NK-92 (cell line): ENCODE results near the gene ABCB4.
"Not testable (repeated sequence)": the region's sequence is repeated elsewhere in the genome, so short reads cannot be mapped to it uniquely, and the experiment has no call there.

ENCODE experiments used
- DNase-seq: peaks from one replicate; lab custom pipeline; 2025; ENCODE audit not compliant: unreplicated experiment; lab: John Stamatoyannopoulos, UW

ABCB4 gene

DNA sequence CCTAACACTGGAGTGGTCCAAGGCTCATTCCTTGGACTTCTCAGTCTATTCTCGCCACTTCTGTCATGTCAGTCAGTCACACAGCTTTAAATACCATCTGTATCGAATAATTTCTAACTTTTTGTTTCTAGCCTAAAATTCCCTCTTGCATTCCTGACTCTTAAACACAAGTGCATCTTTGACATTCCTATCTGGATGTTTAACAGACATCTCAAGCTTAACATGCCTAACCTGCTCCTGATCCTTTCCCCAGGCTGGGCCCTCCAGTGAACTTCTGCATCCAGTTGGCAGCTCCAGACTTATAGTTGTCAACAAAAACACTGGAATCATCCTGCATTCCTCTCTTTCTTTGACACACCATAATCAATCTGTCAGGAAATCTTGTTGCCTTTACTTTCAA is 4.5 kb upstream of the ABCB4 start:
- DNase-seq = no peak

DNA sequence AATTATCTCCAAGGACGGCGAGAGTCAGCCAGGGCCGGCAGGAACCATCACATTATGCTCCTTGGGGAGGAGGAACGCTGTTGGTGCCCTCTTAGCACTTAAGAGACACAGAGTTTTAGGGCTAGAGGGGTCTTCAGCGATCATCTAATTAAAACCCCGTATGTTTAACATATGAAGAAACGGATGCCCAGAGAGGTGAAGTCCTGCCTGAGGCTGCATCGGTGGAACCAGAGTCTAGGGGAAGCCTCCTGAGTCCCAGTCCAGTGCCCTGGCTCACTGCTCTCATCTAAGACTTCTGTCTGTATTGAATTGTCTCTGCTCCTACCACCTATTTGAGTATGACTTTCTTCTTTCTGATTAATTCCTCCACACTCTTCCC is 688 bp upstream of the ABCB4 start:
- no peak for DNase-seq

DNA sequence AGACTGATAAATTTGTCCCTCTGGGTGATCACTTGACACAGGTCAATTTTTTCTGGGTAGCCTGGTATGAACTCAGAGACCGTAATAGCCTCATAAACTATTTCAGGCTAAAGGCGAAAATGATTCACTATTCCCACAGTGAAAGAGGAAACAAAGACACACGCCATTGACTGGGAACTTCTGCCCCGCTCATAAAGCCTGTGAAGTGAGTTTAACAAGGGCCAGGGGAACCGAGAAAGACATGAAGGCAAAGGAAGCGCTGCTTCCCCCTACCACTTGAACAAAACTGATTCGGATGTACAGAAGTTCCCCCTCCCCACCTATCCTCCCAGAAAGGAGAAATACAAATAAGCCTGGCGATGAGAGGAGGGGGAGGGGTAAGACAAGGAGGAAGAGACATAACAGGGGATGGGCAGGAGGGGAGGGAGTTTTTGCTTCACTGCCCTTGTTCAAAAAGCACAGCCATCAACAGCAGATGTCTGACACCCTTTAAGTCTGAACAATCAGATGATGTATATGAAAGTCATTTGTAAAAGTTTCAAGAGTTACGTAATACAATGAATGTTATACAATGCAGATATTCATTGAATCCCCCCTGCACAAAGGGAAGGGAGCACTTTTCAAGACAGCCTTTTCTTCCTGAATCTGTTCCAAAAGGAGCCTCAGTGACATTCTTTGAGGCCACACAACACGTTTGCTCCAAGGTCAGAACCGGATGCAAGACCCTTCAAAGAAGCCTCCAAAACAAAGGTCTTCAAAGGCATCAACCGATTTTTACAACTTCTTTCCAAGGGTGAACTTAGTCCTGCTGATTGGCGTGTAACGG is 734 bp downstream of the ABCB4 start:
- DNase-seq = no peak

DNA sequence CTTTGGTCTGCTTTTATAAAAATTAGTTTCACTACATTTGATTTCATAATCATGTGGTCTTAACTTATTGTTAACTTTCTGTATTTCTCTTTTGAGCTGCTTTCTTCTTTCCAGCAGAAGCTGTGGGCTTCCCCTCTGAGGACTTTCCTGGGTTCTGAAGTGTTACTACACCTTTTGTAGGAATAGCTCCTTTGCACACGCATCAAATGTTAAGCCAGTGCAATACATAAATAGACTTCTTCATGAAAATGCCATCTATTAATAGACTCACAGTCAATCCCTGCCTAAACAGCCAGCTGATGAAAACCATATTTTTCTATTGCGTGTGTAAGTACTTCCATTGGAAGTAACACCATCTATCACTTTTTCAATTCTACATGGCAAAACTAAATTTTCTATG is 1.5 kb downstream of the ABCB4 start:
- DNase-seq = no peak

DNA sequence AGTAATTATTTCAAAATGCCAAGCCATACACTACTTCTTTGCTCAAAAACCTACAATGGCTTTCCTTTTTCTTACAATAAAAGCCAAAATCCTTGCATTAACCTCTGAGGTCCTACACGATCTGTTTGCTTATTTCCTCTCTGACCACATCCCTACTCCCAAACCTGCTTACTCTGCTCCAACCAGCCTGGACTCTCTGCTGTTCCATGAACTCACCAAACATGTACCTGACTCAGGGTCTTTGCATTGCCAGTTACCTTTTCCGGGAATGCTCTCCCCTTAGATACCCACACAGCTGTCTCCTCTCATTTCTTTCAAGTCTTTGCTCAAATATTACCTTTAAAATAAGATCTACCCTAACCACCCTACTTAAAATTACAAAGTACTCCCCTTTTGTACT is 2.3 kb downstream of the ABCB4 start:
- no peak for DNase-seq

DNA sequence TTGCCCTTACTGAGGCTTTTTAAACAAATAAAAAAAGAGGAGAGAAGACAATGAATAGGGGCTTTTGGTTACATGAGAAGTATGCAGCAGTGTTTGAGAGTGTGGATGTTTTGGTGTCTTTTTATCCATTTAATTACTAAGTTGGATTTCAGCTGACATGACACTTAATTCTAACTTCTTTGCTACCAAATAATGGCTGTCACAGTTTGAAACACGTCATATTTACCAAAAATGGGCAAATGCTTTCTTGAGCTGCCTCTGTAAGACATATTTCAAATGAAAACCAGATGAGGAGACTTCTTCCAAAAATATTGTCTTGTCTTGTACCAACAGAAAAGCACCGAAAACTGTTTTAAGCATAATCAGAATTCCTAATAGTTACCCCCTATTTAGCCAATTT is 4.0 kb downstream of the ABCB4 start:
- DNase-seq = no peak

DNA sequence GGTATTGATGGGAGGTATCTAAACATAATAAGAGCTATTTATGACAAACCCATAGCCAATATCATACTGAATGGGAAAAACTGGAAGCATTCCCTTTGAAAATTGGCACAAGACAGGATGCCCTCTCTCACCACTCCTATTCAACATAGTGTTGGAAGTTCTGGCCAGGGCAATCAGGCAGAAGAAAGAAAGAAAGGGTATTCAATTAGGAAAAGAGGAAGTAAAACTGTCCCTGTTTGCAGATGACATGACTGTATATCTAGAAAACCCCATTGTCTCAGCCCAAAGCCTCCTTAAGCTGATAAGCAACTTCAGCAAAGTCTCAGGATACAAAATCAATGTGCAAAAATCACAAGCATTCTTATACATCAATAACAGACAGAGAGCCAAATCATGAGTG is 6.3 kb downstream of the ABCB4 start:
- DNase-seq = not testable (repeated sequence)

DNA sequence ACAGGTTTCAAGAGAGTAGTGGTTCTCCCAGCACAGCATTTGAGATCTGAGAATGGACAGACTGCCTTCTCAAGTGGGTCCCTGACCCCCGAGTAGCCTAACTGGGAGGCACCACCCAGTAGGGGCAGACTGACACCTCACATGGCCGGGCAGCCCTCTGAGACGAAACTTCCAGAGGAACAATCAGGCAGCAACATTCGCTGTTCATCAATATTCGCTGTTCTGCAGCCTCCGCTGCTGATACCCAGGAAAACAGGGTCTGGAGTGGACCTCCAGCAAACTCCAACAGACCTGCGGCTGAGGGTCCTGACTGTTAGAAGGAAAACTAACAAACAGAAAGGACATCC is 10.0 kb downstream of the ABCB4 start:
- DNase-seq = not testable (repeated sequence)

DNA sequence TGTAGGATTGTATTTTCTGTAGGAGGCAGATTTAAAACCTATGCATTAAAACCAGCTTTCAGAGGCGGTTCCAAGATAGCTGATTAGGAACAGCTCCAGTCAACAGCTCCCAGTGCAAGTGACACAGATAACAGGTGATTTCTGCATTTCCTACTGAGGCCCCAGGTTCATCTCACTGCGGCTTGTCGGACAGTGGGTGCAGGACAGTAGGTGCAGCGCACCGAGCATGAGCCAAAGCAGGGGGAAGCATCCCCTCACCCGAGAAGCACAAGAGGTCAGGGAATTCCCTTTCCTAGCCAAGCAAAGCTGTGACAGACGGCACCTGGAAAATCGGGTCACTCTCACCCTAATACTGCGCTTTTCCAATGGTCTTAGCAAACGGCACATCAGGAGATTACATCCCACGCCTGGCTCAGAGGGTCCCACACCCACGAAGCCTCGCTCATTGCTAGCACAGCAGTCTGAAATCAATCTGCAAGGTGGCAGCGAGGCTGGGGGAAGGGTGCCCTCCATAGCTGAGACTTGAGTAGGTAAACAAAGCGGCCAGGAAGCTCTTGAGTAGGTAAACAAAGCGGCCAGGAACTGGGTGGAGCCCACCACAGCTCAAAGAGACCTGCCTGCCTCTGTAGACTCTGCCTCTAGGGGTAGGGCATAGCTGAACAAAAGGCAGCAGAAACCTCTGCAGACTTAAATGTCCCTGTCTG is 10.5 kb downstream of the ABCB4 start:
- not testable (repeated sequence) for DNase-seq

DNA sequence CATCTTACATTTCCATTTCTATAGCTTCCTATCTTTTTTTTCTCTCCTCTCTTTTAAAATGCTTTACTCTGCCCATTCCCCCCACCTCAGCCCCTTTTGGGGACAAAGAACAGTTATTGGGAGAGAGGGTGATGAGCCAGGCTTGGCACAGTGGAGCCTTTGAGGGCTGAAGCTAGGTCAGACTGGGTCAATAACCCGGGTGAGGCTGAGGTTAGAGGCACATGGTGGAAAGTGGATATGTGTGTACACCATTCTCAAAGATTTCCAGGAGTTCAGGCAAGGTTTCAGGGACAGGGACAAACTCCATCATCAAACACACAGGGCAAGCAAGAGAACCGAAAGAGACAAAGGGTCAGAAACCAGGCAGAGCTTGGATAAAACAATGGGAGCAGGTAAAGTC is 11.5 kb downstream of the ABCB4 start:
- DNase-seq = no peak

DNA sequence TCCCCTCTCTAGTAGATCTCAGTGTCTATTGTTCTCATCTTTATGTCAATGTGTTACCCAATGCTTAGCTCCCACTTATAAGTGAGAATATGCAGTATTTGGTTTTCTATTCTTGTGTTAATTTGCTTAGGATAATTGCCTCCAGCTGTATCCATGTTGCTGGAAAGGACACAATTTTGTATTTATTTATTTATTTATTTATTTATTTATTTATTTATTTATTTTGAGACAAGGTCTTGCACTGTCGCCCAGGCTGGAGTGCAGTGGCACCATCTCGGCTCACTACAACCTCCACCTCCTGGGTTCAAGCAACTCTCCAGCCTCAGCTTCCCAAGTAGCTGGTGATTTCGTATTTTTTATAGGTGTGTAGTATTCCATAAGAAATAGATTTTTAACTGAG is 15.0 kb downstream of the ABCB4 start:
- not testable (repeated sequence) for DNase-seq

DNA sequence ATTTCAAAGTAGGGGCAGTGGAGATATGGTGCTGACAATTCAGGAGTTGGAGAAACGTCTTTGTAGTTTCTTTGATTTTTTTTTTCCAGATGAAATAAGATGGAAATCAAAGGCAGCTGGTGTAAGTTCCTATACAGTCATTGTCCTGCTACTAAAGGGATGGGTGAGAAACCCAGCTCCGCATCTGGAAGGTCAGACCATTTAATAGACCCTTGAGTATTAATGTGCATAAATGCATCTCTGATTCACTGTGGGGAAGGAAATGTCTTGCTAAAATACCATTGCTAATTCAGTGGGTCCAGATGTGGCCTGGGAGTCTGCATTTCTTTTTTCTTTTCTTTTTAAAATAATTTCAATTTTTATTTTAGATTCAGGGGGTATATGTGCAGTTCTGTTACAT is 15.5 kb downstream of the ABCB4 start:
- DNase-seq = no peak

DNA sequence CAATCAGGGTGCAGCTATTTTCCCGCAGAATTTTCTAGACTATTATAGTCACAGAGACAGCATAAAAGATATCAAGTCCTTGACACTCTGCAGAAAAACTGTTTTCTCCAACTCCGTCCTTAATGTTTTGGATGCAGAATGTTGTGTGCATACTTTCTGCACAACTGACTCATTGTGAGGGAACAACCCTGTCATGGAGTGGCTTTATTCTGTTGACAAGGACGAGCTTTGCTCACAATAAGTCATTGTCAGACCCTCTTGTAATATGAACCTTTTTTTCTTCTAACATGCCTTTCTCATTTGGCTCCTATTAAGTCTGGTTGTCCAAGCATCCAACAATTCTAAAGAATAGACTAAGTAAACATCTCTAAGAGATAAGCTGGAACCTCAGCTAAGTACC is 17.3 kb downstream of the ABCB4 start:
- no peak for DNase-seq

DNA sequence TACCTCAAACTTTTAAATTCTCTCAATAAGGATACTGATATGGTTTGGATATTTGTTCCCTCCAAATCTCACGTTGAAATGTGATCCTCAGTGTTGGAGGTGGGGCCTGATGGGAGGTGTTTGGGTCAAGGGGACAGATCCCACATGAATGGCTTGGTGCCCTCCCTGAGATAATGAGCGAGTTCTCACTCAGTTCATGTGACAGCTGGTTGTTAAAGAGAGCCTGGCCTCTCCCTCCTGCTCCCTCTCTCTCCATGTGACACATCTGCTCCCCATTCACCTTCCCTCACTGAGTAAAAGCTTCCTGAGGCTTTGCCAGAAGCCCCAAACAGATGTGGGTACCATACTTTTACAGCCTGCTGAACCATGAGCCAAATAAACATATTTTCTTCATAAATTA is 19.2 kb downstream of the ABCB4 start:
- no peak for DNase-seq

DNA sequence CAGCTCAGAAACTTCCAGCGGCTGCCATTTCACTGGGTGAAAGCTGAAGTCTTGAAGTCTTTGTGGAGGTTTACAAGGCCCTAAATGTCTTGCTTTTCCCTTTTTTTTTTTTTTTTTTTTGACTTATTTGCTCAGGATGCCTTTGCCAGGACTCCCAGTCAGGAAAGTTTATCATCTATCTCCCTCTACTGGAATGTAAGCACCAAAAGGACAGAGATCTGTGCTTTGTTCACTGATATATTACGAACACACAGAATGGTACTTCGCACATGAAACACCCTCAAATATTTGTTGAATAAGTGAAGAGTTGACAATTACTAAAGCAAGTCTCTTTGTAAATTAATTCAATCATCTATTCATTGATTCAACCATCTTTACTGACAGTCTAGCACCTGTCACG is 23.2 kb downstream of the ABCB4 start:
- DNase-seq = no peak

DNA sequence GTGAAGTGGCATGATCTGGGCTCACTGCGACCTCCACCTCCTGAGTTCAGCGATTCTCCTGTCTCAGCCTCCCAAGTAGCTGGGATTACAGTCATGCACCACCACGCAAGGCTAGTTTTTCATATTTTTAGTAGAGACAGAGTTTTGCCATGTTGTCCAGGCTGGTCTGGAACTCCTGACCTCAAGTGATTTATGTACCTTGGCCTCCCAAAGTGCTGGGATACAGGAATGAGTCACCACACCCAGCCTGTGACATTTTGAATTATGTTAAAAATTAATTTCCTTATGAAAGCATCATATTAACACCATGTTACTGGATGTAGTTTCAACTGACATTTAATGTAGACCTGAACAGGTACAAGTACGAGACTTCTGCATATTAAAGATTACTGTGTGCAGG is 24.3 kb downstream of the ABCB4 start:
- DNase-seq = no peak

DNA sequence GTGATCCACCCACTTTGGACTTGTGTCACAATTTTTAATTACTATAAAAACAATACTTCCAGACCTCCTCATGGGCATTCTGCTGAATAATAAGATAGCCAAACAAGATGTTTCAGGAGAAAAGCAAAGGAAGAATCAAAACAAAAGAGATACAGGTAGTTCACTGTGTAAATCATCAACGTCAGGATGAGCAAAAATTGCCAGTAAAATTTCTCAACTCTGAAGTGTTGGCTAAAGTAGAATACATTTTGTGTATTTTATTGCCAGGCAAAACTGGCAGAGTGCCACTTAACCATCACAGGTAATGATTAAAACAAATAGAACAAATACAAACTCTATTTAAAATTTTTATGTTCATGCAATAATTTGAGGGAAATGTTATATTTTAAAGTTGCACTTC is 24.8 kb downstream of the ABCB4 start:
- DNase-seq = no peak

DNA sequence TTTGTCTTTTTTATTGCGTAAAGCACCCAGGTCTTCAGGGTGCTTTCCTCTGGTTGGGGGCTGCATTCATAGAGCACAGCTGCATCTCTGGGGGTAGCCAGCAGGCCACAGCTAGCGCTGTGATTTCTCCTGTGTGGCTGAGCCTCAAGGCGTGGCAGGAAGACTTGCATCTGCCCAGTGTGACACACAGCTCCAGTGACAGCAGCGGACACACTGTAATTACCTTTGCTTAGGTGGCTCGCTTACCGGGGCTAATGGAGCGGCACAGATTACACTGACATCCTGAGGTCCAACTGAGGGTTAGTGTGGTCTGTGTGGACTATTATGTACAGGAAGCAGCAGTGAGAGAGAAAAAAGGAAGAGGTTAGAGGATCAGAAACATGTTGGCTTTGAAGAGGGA is 27.1 kb downstream of the ABCB4 start:
- no peak for DNase-seq

DNA sequence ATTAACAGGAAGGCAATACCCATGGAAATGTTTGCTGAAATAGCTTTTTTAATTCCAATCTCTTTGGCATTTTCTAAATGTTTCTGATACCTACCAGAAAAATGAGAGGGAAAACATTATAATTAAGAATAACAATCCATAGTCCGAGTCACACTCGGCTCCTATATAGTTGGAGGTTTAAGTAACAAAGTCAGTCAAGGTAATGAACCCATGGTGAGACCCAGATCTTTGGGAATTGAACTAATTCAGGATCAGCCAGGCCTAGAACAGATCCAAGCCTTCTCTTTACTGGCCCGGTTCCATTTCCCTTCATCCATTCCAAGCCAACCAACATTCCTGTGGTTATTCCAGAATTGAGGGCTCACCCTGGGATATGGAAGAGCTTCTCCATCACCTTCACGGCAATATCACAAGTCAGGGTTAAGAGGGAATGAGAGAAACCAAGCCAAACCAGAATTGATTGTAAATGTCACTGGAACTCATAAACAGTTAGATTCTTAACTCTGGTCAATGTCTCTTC is 28.3 kb downstream of the ABCB4 start:
- DNase-seq = no peak

DNA sequence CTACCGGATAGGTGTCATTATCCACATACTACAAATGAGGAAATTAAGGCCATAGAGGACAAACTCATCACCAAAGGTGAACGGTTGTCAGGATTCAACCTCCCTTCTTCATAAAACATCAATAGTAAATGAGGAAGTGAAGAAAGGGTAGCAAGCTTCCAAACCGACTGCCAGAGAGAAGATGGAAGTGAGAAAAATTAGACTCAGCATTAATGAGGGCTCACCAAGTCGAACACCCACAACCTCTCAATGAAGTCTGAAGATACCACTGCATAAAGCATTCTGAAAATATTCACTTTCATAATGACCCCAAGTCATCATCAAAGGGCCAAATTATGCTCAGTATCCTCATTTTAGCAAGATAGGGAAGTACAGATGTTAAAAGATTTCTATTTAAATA is 29.6 kb downstream of the ABCB4 start:
- no peak for DNase-seq

DNA sequence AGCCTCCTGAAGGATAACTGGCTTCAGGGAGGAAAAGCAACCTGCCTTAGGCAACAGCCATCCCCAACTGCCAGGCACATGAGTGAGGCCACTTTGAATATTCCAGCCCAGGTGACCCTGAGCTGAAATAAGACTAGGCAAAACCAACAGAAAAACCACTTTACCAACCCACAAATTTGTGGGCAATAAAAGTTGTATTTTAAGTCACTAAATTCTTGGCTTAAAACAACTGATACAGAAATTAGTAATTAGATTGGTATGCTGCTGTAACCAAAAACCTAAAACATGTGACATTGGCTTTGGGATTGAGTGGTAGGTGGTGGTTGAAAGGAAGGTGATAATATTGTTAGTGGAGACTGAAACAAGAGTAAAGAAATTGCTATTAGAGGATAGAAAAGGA is 39.9 kb downstream of the ABCB4 start:
- no peak for DNase-seq

DNA sequence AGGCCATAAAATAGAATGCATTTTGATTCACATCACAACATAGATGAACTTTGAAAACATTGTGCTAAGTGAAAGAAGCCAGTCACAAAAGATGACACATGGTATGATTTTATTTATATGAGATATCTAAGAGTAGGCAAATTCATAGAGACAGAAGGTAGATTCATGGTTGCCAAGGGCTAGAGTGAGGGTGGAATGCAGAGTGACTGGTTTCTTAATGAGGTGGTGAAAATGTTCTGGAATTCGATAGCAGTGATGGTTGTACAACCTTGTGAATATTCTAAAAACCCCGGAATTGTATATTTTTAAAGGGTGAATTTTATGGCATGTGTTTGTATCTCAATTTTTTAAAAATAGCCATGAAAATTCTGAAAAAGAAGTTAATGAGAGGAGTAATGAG is 42.9 kb downstream of the ABCB4 start:
- DNase-seq = no peak

DNA sequence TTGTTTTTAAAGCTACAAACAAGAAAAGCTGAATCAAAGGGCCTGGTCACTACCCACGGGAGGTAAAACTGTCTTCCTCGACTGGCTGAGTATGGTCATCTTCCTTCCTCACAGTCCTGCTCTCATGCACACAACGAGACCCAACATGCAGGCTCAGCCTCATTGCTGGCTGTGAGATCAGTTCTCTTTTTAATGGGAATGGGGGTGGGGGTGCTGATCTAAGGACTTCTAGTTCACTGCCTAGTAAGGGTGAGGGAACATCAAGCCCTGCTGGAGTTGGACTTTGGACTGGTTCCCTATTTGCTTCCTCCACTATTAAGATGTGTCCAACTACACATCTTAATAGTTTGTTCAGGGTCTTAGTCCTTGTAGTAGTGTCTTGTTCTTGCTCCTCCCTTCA is 48.2 kb downstream of the ABCB4 start:
- no peak for DNase-seq
